NB4 (cell line): ENCODE measurements around the gene CTSD.

Experiments
- DNase-seq: peaks from one replicate; pipeline ENCODE4 v3.0.0; 2010; ENCODE audit warnings: low read depth
- H3K4me3 ChIP-seq: one replicate; pipeline ENCODE4 v1.5.1; 2011; ENCODE audit warnings: mild to moderate bottlenecking, low read depth, low read length, moderate library complexity
- MYC ChIP-seq: IDR thresholded peaks from 2 replicates; pipeline ENCODE4 v1.6.1; 2011; ENCODE audit warnings: low read depth, low read length
- POLR2A ChIP-seq: IDR thresholded peaks from 2 replicates; pipeline ENCODE4 v1.6.1; 2011; ENCODE audit warnings: mild to moderate bottlenecking; ENCODE audit not compliant: insufficient read length; ENCODE audit errors: extremely low read depth
- TF ChIP-seq, protein P1 (sequence below): IDR thresholded peaks from one replicate; pipeline ENCODE4 v1.5.1; 2012; ENCODE audit warnings: low read depth, low read length
- TF ChIP-seq, protein P2 (sequence below): IDR thresholded peaks from 2 replicates; pipeline ENCODE4 v1.6.1; 2011; ENCODE audit warnings: low read depth, low read length

The CTSD gene

GRCh38 chr11:1743585-1744136 is 20.1 kb downstream of the CTSD start:
- H3K4me3 ChIP-seq: no peak overlapping the region
- DNase-seq: no peak
- TF ChIP-seq MYC: no peak
- TF ChIP-seq, protein P1, sequence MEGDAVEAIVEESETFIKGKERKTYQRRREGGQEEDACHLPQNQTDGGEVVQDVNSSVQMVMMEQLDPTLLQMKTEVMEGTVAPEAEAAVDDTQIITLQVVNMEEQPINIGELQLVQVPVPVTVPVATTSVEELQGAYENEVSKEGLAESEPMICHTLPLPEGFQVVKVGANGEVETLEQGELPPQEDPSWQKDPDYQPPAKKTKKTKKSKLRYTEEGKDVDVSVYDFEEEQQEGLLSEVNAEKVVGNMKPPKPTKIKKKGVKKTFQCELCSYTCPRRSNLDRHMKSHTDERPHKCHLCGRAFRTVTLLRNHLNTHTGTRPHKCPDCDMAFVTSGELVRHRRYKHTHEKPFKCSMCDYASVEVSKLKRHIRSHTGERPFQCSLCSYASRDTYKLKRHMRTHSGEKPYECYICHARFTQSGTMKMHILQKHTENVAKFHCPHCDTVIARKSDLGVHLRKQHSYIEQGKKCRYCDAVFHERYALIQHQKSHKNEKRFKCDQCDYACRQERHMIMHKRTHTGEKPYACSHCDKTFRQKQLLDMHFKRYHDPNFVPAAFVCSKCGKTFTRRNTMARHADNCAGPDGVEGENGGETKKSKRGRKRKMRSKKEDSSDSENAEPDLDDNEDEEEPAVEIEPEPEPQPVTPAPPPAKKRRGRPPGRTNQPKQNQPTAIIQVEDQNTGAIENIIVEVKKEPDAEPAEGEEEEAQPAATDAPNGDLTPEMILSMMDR: no peak
- TF ChIP-seq POLR2A: no peak
- TF ChIP-seq, protein P2, sequence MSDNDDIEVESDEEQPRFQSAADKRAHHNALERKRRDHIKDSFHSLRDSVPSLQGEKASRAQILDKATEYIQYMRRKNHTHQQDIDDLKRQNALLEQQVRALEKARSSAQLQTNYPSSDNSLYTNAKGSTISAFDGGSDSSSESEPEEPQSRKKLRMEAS: no peak

GRCh38 chr11:1742869-1743584 is 20.7 kb downstream of the CTSD start:
- no peak for DNase-seq
- TF ChIP-seq, protein P2: no peak
- TF ChIP-seq POLR2A: no peak
- TF ChIP-seq MYC: no peak
- TF ChIP-seq, protein P1: no peak
- no peak overlapping the region for H3K4me3 ChIP-seq

DNA sequence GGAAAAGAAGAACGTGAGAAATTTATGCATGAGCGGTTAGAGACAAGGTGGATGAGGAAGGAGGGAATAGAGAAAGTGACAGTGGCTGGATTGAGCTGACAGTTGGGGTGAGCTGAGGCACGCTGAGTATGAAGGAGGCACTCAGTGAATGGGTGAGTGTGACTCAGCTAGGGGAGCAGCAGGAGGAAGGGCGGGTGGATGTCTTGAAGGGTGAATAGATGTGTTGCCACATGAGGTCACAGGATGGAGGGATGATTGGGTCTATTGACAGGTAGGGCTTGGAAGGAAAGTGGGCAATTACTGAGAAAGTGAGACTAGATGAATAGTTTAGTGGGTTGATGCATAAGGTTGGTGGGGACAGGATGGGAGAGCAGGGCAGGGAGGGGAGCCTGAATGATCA is 21.4 kb downstream of the CTSD start:
- peak; percentile 4 for DNase-seq
- TF ChIP-seq, protein P1: no peak
- TF ChIP-seq, protein P2: no peak
- no peak for TF ChIP-seq MYC
- TF ChIP-seq POLR2A: no peak
- no peak overlapping the region for H3K4me3 ChIP-seq

- H3K4me3 ChIP-seq: no peak overlapping the region
- DNase-seq: no peak
- TF ChIP-seq, protein P1: no peak
- no peak for TF ChIP-seq POLR2A
- TF ChIP-seq, protein P2: no peak
- no peak for TF ChIP-seq MYC
Observed at GRCh38 chr11:1741741-1742140, 22.0 kb downstream of the CTSD start.

- TF ChIP-seq MYC: no peak
- TF ChIP-seq, protein P2: no peak
- no peak for TF ChIP-seq POLR2A
- TF ChIP-seq, protein P1: no peak
- DNase-seq: no peak
Observed at GRCh38 chr11:1740786-1741530, 22.8 kb downstream of the CTSD start.

More at GRCh38 chr11:1740786-1741530, 22.8 kb downstream of the CTSD start:
- H3K4me3 ChIP-seq: no peak overlapping the region
